AG09309 (cell line): ENCODE results near the gene GALR1.
"Not testable (repeated sequence)": the region's sequence is repeated elsewhere in the genome, so short reads cannot be mapped to it uniquely, and the experiment has no call there.

Source experiments
- DNase-seq: peaks from one replicate; pipeline ENCODE4 v3.0.0-alpha.2; 2010; ENCODE audit warnings: low read depth
- H3K4me3 ChIP-seq: 2 replicates; pipeline ENCODE4 v1.5.1; 2011; ENCODE audit warnings: mild to moderate bottlenecking, low read depth, low read length, moderate library complexity; ENCODE audit not compliant: control insufficient read depth
- CTCF ChIP-seq: IDR thresholded peaks from 2 replicates; pipeline ENCODE4 v1.5.1; 2011; ENCODE audit warnings: mild to moderate bottlenecking, low read depth, low read length, inconsistent platforms; ENCODE audit not compliant: insufficient read depth, control insufficient read depth; ENCODE audit errors: missing control alignments

GALR1 gene

GRCh38 chr18:77220726-77221125 lies 28.9 kb upstream of the GALR1 start:
- no peak overlapping the region for H3K4me3 ChIP-seq
- no peak for DNase-seq
- TF ChIP-seq CTCF: no peak

- no peak overlapping the region for H3K4me3 ChIP-seq
- DNase-seq: no peak
- TF ChIP-seq CTCF: no peak
Measured at GRCh38 chr18:77222464-77222863, 27.2 kb upstream of the GALR1 start.

- no peak for TF ChIP-seq CTCF
- no peak overlapping the region for H3K4me3 ChIP-seq
- DNase-seq: no peak
Measured at GRCh38 chr18:77223221-77223639, 26.4 kb upstream of the GALR1 start.

GRCh38 chr18:77223653-77224052 lies 26.0 kb upstream of the GALR1 start:
- peak; percentile 10 for DNase-seq
- no peak overlapping the region for H3K4me3 ChIP-seq
- no peak for TF ChIP-seq CTCF

- H3K4me3 ChIP-seq: no peak overlapping the region
- no peak for DNase-seq
Measured at GRCh38 chr18:77230645-77231044, 19.0 kb upstream of the GALR1 start.

GRCh38 chr18:77234504-77235365 lies 14.9 kb upstream of the GALR1 start:
- TF ChIP-seq CTCF: no peak
- DNase-seq: no peak

More at GRCh38 chr18:77230645-77231044, 19.0 kb upstream of the GALR1 start:
- TF ChIP-seq CTCF: no peak

GRCh38 chr18:77239285-77239684 lies 10.4 kb upstream of the GALR1 start:
- H3K4me3 ChIP-seq, DNase-seq: not testable (repeated sequence)

More at GRCh38 chr18:77234504-77235365, 14.9 kb upstream of the GALR1 start:
- no peak overlapping the region for H3K4me3 ChIP-seq
